ENCODE measurements around the gene BEND5. TPM values are rescaled to one million over a fixed set of nuclear protein-coding genes. Genes with fewer than 3 reads are reported as not detected.
A peak's percentile ranks its signal among the peaks of the same experiment; 100 is the strongest.

The BEND5 gene
- total and polyA plus RNA-seq, 8 donors: 1.0 to 48.2 (median 3.6) TPM

DNA sequence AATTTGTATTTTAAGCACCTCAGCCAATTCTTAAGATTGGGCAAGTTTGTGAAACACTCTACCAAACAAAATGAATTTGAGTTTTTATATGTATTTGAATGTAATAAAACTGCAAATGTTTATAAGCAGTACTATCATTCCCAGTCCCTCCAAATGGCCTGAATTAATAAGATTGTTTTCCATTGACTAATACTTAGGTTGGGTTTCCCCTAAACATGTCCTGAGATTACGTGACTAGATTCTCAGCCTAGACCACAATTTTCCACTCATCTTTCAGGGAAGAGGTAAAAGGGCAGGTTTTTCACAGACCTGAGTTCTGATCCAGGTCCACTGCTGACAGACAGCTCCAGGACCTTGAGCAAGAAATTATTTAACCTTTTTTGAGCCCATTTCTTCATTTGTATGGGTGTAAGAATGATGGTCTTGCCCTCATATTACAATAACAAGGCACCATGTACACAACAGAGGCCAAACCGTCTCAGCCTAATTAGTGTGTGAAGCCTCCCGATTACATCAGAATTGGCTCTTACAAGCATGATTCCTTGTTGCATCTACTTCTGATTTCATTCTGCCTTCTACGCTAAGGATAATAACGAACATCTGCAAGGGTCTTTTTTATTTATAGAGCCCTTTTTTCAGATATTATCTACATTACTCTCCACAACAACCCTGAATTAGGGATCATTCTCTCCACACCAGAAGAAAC, 51.2 kb downstream of the BEND5 start:
- TF ChIP-seq EP300 (IDR thresholded peaks at IDR 0.05) (no peak), POLR2A (IDR thresholded peaks at IDR 0.05) (no peak), POLR2AphosphoS5 (IDR thresholded peaks at IDR 0.05) (no peak)
- TF ChIP-seq, protein P1, sequence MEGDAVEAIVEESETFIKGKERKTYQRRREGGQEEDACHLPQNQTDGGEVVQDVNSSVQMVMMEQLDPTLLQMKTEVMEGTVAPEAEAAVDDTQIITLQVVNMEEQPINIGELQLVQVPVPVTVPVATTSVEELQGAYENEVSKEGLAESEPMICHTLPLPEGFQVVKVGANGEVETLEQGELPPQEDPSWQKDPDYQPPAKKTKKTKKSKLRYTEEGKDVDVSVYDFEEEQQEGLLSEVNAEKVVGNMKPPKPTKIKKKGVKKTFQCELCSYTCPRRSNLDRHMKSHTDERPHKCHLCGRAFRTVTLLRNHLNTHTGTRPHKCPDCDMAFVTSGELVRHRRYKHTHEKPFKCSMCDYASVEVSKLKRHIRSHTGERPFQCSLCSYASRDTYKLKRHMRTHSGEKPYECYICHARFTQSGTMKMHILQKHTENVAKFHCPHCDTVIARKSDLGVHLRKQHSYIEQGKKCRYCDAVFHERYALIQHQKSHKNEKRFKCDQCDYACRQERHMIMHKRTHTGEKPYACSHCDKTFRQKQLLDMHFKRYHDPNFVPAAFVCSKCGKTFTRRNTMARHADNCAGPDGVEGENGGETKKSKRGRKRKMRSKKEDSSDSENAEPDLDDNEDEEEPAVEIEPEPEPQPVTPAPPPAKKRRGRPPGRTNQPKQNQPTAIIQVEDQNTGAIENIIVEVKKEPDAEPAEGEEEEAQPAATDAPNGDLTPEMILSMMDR (IDR thresholded peaks at IDR 0.05): no peak
- intact Hi-C loops (cut with DNase I; ENCODE audit: low total_unique reads): no loop called here
- WGBS, 5 donors: 84 to 94% (median 91%) methylated on average over 5 of the region's 5 CpGs
- Histone ChIP-seq H3K4me3 (no peak overlapping the region), H3K27me3 (no peaks in the 10 kb centered on the region), H3K36me3 (peaks cover 0 to 30% (median 24%) of the 10 kb centered on the region in 4 donors), H3K27ac (no peak overlapping the region), H3K9me3 (no peaks in the 10 kb centered on the region), H3K4me1 (peaks cover 0 to 5% (median 0%) of the 10 kb centered on the region in 4 donors)
- DNase-seq: no peak

GRCh38 chr1:48720929-48721328, 55.8 kb downstream of the BEND5 start:
- Histone ChIP-seq H3K4me1 (no peaks in the 10 kb centered on the region), H3K36me3 (no peaks in the 10 kb centered on the region), H3K27me3 (no peaks in the 10 kb centered on the region), H3K27ac (no peak overlapping the region), H3K9me3 (no peaks in the 10 kb centered on the region), H3K4me3 (no peak overlapping the region)
- intact Hi-C loops (cut with DNase I; ENCODE audit: low total_unique reads): no loop called here
- TF ChIP-seq EP300 (IDR thresholded peaks at IDR 0.05) (no peak), POLR2AphosphoS5 (IDR thresholded peaks at IDR 0.05) (no peak), POLR2A (IDR thresholded peaks at IDR 0.05) (no peak)
- TF ChIP-seq, protein P1 (IDR thresholded peaks at IDR 0.05): no peak
- DNase-seq: no peak

- intact Hi-C loops (cut with DNase I; ENCODE audit: low total_unique reads): no loop called here
- no peaks in the 10 kb centered on the region for H3K4me1 ChIP-seq
- no peaks in the 10 kb centered on the region for H3K9me3 ChIP-seq
- no peaks in the 10 kb centered on the region for H3K27me3 ChIP-seq
- no peak for TF ChIP-seq POLR2AphosphoS5 (IDR thresholded peaks at IDR 0.05)
- no peak for TF ChIP-seq POLR2A (IDR thresholded peaks at IDR 0.05)
- TF ChIP-seq EP300 (IDR thresholded peaks at IDR 0.05): no peak
- TF ChIP-seq, protein P1 (IDR thresholded peaks at IDR 0.05): no peak
- whole genome bisulfite sequencing, 5 donors: 34 to 67% (median 54%) methylated on average over 4 of the region's 4 CpGs
- H3K4me3 ChIP-seq: no peak overlapping the region
- H3K36me3 ChIP-seq: no peaks in the 10 kb centered on the region
- DNase-seq: peak in 1 of 2 donors; percentile 67
- H3K27ac ChIP-seq: no peak overlapping the region
Measured at GRCh38 chr1:48718705-48719104, 58.0 kb downstream of the BEND5 start.

DNA sequence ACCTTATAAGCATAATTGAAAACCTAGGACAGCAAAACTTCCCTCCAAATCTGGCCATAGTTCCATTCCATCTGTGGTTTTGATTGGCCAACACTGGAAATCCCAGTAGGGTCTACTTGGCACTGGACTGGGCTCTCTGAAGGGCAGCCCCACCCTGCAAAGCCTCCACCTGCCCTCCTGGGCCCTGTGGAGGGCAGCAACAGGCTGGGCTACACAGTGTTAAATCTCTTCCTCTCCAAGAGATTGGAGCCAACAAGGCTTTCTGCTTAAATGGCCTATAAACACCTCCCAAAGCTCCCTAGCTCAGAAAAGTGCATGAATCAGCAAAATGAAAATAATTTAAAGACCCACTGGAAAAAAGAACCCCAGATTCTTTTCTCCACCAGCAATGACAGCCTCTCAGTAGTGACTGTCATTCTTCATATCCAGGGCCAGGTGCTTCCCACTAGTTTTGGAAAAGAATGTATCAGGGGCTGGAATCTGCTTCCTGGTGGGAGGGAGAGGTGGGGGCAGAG, 58.5 kb downstream of the BEND5 start:
- Histone ChIP-seq H3K9me3 (no peaks in the 10 kb centered on the region), H3K4me1 (no peaks in the 10 kb centered on the region), H3K36me3 (no peaks in the 10 kb centered on the region), H3K4me3 (no peak overlapping the region), H3K27me3 (no peaks in the 10 kb centered on the region), H3K27ac (no peak overlapping the region)
- DNase-seq: peak in 1 of 2 donors; percentile 15
- TF ChIP-seq POLR2A (IDR thresholded peaks at IDR 0.05) (no peak), EP300 (IDR thresholded peaks at IDR 0.05) (no peak), POLR2AphosphoS5 (IDR thresholded peaks at IDR 0.05) (no peak)
- intact Hi-C loops (cut with DNase I; ENCODE audit: low total_unique reads): no loop called here

- DNase-seq: no peak
Measured at GRCh38 chr1:48717082-48717481, 59.6 kb downstream of the BEND5 start.

More at GRCh38 chr1:48717082-48717481, 59.6 kb downstream of the BEND5 start:
- intact Hi-C loops (cut with DNase I; ENCODE audit: low total_unique reads): no loop called here
- Histone ChIP-seq H3K36me3 (no peaks in the 10 kb centered on the region), H3K4me3 (no peak overlapping the region), H3K4me1 (no peaks in the 10 kb centered on the region), H3K27me3 (no peaks in the 10 kb centered on the region), H3K27ac (no peak overlapping the region), H3K9me3 (no peaks in the 10 kb centered on the region)
- TF ChIP-seq POLR2AphosphoS5 (IDR thresholded peaks at IDR 0.05) (no peak), POLR2A (IDR thresholded peaks at IDR 0.05) (no peak), EP300 (IDR thresholded peaks at IDR 0.05) (no peak)
- TF ChIP-seq, protein P1 (IDR thresholded peaks at IDR 0.05): no peak
- WGBS, 5 donors: 85 to 96% (median 94%) methylated on average over 1 of the region's 1 CpG

Measured in stomach (tissue), 9 donors.